ENCODE results near the gene PHC2.

The PHC2 gene

DNA sequence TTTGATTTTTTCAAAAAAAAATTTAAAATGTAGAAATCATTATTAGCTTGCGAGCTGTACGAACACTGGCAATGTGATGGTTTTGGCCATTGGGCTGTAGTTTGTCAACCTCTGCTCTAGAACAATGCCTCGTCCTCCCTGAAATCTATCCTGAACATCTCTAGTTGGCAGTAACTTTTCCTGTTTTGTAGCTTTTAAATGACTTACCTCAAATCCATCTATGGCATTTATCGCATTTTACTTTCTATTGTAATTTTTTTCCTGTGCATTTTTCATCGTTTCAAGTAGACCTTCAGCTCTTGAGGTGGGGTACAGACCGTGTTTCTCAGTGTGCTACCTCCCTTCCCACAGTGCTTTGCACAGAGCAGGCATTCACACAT, 79.6 kb downstream of the PHC2 start:
- Histone ChIP-seq H3K4me1 (ENCODE audit: insufficient read depth, low read length, poor library complexity, severe bottlenecking) (peaks cover 39% of the 10 kb centered on the region), H3K4me3 (ENCODE audit: low read length, poor library complexity, severe bottlenecking) (peak overlapping the region; percentile 99), H4K20me1 (ENCODE audit: insufficient read depth, low read length, poor library complexity, severe bottlenecking) (peaks cover 29% of the 10 kb centered on the region), H3K27me3 (ENCODE audit: insufficient read depth, low read length, poor library complexity, severe bottlenecking) (no peaks in the 10 kb centered on the region), H3K9me2 (replicated peaks; ENCODE audit: low read depth, low read length) (no peaks in the 10 kb centered on the region), H3F3A (ENCODE audit: low read depth) (no peaks in the 10 kb centered on the region), H3K4me2 (ENCODE audit: low read depth, low read length, poor library complexity, severe bottlenecking) (peak overlapping the region; percentile 100), H2AFZ (ENCODE audit: low read length) (no peak overlapping the region), H3K79me2 (ENCODE audit: insufficient read depth, low read length) (peaks cover 53% of the 10 kb centered on the region), H3K9me3 (ENCODE audit: insufficient read depth, low read depth, low read length) (no peaks in the 10 kb centered on the region), H3K36me3 (ENCODE audit: insufficient read depth, low read length) (no peaks in the 10 kb centered on the region), H3K9ac (ENCODE audit: low read depth, low read length, poor library complexity, severe bottlenecking) (peak overlapping the region; percentile 99)
- TF ChIP-seq EZH2phosphoT487 (IDR thresholded peaks at IDR 0.05; ENCODE audit: borderline replicate concordance) = no peak
- TF ChIP-seq, protein P1, sequence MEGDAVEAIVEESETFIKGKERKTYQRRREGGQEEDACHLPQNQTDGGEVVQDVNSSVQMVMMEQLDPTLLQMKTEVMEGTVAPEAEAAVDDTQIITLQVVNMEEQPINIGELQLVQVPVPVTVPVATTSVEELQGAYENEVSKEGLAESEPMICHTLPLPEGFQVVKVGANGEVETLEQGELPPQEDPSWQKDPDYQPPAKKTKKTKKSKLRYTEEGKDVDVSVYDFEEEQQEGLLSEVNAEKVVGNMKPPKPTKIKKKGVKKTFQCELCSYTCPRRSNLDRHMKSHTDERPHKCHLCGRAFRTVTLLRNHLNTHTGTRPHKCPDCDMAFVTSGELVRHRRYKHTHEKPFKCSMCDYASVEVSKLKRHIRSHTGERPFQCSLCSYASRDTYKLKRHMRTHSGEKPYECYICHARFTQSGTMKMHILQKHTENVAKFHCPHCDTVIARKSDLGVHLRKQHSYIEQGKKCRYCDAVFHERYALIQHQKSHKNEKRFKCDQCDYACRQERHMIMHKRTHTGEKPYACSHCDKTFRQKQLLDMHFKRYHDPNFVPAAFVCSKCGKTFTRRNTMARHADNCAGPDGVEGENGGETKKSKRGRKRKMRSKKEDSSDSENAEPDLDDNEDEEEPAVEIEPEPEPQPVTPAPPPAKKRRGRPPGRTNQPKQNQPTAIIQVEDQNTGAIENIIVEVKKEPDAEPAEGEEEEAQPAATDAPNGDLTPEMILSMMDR (conservative IDR thresholded peaks at IDR 0.05; ENCODE audit: low read length) = no peak

DNA sequence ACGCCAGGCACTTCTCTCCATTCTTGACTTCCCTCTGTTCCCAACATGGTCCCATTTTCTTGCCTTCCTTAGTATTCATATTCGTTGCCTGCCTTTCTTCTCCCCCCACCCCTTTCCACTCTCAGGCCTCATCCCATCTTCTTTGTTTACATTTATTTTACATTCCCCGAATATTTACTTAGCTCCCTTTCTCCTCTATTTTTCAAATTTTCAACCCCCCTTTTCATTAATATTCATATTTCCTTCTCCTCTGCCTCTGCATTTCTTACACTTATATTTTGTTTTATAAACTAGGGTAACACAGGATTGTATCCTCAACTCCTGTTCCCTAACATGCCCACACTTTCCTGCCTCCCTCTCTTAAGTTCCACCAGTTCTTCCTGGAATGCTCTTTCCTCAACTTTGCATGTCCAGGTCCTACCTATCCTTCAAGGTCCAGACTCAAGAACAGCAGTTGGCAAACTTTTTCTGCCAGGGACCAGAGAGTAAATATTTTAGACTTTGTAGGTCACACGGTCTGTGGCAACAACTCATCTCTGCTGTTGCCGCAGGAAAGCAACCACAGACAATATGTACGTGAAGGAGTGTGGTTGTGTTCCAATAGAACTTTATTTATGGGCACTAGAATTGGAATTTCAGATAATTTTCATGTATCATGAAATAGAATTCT, 80.1 kb downstream of the PHC2 start:
- peaks cover 58% of the 10 kb centered on the region for H3K79me2 ChIP-seq (ENCODE audit: insufficient read depth, low read length)
- H3K36me3 ChIP-seq (ENCODE audit: insufficient read depth, low read length) = no peaks in the 10 kb centered on the region
- no peaks in the 10 kb centered on the region for H3K9me2 ChIP-seq (replicated peaks; ENCODE audit: low read depth, low read length)
- H3K4me3 ChIP-seq (ENCODE audit: low read length, poor library complexity, severe bottlenecking) = peak overlapping the region; percentile 99
- peak overlapping the region; percentile 99 for H3K9ac ChIP-seq (ENCODE audit: low read depth, low read length, poor library complexity, severe bottlenecking)
- H3K9me3 ChIP-seq (ENCODE audit: insufficient read depth, low read depth, low read length) = no peaks in the 10 kb centered on the region
- H3K27me3 ChIP-seq (ENCODE audit: insufficient read depth, low read length, poor library complexity, severe bottlenecking) = no peaks in the 10 kb centered on the region
- H3K4me2 ChIP-seq (ENCODE audit: low read depth, low read length, poor library complexity, severe bottlenecking) = peak overlapping the region; percentile 100
- peaks cover 33% of the 10 kb centered on the region for H4K20me1 ChIP-seq (ENCODE audit: insufficient read depth, low read length, poor library complexity, severe bottlenecking)
- peak overlapping the region; percentile 99 for H2AFZ ChIP-seq (ENCODE audit: low read length)
- TF ChIP-seq, protein P1 (conservative IDR thresholded peaks at IDR 0.05; ENCODE audit: low read length) = no peak
- TF ChIP-seq EZH2phosphoT487 (IDR thresholded peaks at IDR 0.05; ENCODE audit: borderline replicate concordance) = no peak
- peaks cover 44% of the 10 kb centered on the region for H3K4me1 ChIP-seq (ENCODE audit: insufficient read depth, low read length, poor library complexity, severe bottlenecking)
- H3F3A ChIP-seq (ENCODE audit: low read depth) = no peaks in the 10 kb centered on the region

DNA sequence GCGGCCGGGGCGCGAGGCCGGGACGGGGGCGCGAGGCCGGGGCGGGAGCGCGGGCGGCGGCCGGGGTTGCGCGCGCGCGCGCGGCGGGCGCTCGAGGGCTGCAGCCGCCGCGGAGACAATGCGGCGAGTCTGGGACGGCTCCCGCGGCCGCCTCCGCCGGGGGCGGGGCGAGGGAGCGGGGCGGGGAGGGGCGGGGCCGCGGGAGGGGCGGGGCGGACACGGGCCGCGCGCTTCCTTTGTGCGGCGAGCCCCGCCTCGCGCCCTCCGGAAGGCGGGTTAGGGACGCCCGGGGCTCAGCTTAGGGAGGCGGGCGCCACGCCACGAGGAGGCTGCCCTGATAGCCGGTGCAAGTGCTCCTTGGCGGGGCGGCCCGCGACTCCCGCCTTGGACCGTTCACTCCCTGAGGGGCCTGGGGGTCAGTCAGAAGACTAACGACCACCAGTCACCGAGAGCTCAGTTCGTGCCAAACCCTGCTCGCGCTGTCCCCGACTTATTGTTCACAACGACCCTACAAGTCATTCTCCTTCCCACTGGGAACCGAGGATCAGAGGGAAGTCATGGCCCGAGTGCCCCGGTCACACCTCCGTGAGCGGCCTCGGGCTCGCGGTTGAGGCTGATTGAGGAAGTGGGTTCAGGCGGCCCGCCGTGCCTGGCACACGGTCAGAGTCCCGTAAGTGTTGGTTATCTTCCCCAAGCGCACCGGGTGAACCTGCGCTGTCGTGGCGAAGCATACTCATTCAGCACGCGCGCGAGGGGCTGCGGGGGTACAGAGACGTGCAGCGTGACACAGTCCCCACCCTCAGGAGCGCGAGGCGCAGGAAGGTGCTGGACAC, 80.9 kb downstream of the PHC2 start:
- Histone ChIP-seq H3K36me3 (ENCODE audit: insufficient read depth, low read length) (no peaks in the 10 kb centered on the region), H4K20me1 (ENCODE audit: insufficient read depth, low read length, poor library complexity, severe bottlenecking) (peaks cover 40% of the 10 kb centered on the region), H3K27me3 (ENCODE audit: insufficient read depth, low read length, poor library complexity, severe bottlenecking) (no peaks in the 10 kb centered on the region), H2AFZ (ENCODE audit: low read length) (peak overlapping the region; percentile 99), H3K4me3 (ENCODE audit: low read length, poor library complexity, severe bottlenecking) (peak overlapping the region; percentile 99), H3K4me2 (ENCODE audit: low read depth, low read length, poor library complexity, severe bottlenecking) (peak overlapping the region; percentile 100), H3K9me3 (ENCODE audit: insufficient read depth, low read depth, low read length) (no peaks in the 10 kb centered on the region), H3K79me2 (ENCODE audit: insufficient read depth, low read length) (peaks cover 65% of the 10 kb centered on the region), H3K4me1 (ENCODE audit: insufficient read depth, low read length, poor library complexity, severe bottlenecking) (peaks cover 50% of the 10 kb centered on the region), H3K9ac (ENCODE audit: low read depth, low read length, poor library complexity, severe bottlenecking) (peak overlapping the region; percentile 99), H3K9me2 (replicated peaks; ENCODE audit: low read depth, low read length) (no peaks in the 10 kb centered on the region), H3F3A (ENCODE audit: low read depth) (no peaks in the 10 kb centered on the region)
- TF ChIP-seq, protein P1 (conservative IDR thresholded peaks at IDR 0.05; ENCODE audit: low read length) = no peak
- TF ChIP-seq EZH2phosphoT487 (IDR thresholded peaks at IDR 0.05; ENCODE audit: borderline replicate concordance) = no peak
